ENCODE measurements around the gene PGC. TPM values are rescaled to one million over a fixed set of nuclear protein-coding genes. Genes with fewer than 3 reads are reported as not detected.

The PGC gene
- total RNA-seq, 1 experiment from 2014 or later: not detected

GRCh38 chr6:41702089-41702745 lies 45.0 kb downstream of the PGC start:
- no peak overlapping the region for H2BK120ac ChIP-seq (ENCODE audit: low read depth, low read length, poor library complexity, severe bottlenecking)
- H2BK5ac ChIP-seq (ENCODE audit: insufficient read length, low read length): no peak overlapping the region
- no peaks in the 10 kb centered on the region; a peak in 1 of 7 replicates for H3K36me3 Mint-ChIP-seq (ENCODE audit: insufficient read depth in 1 of 3, low read depth in 3 of 3)
- H3K27ac Mint-ChIP-seq: no peak overlapping the region
- no peaks in the 10 kb centered on the region for H3K9me3 ChIP-seq (ENCODE audit: control insufficient read depth, low read depth, low read length)
- no peak overlapping the region for H3K56ac ChIP-seq (ENCODE audit: insufficient read length, low read depth, low read length)
- H3K4ac ChIP-seq (ENCODE audit: low read depth, low read length): no peak overlapping the region
- H2BK20ac ChIP-seq (ENCODE audit: low read depth, low read length, poor library complexity, severe bottlenecking): no peak overlapping the region
- H4K91ac ChIP-seq (ENCODE audit: insufficient read length, low read depth, low read length): no peak overlapping the region
- no peak overlapping the region for H3K9ac ChIP-seq (ENCODE audit: extremely low read depth, insufficient read length, low read length)
- no peak for TF ChIP-seq CTCF (conservative IDR thresholded peaks at IDR 0.05)
- H3K27me3 ChIP-seq (ENCODE audit: insufficient read depth, low read length): no peaks in the 10 kb centered on the region
- no peak overlapping the region for H3K14ac ChIP-seq (ENCODE audit: insufficient read depth, low read length)
- H3K23ac ChIP-seq (ENCODE audit: insufficient read length, low read depth, low read length): no peak overlapping the region
- no peaks in the 10 kb centered on the region for H4K20me1 ChIP-seq (ENCODE audit: control insufficient read depth, insufficient read depth, insufficient read length)
- no peak overlapping the region for H4K8ac ChIP-seq (replicated peaks; ENCODE audit: insufficient read length, low read depth, low read length)
- H3K18ac ChIP-seq (ENCODE audit: insufficient read length, low read depth, low read length): no peak overlapping the region
- no peaks in the 10 kb centered on the region for H3K9me3 Mint-ChIP-seq
- no peaks in the 10 kb centered on the region; the same call in 1 of the 2 replicates for H3K4me1 ChIP-seq (ENCODE audit: insufficient read depth, low read length)
- no peak overlapping the region for H4K5ac ChIP-seq (ENCODE audit: insufficient read length, low read depth, low read length)
- peaks cover 4% of the 10 kb centered on the region for H3K27me3 Mint-ChIP-seq (ENCODE audit: low read depth)
- no peak overlapping the region for H3K4me3 Mint-ChIP-seq
- no CpG with 5 or more reads among the region's 10 CpGs for WGBS (ENCODE audit: extremely low coverage, insufficient read length, low lambda C conversion rate)
- H3K4me1 Mint-ChIP-seq: peaks cover 28 to 35% of the 10 kb centered on the region in 2 experiments
- H2BK12ac ChIP-seq (ENCODE audit: insufficient read length, low read depth, low read length): no peak overlapping the region
- H3K4me2 ChIP-seq (ENCODE audit: insufficient read depth, insufficient read length, low read length): no peak overlapping the region
- H3K79me1 ChIP-seq (ENCODE audit: insufficient read depth, low read depth, low read length, poor library complexity, severe bottlenecking): no peaks in the 10 kb centered on the region
- no peak overlapping the region for H2BK15ac ChIP-seq (ENCODE audit: low read depth, low read length)
- no peaks in the 10 kb centered on the region for H3K23me2 ChIP-seq (ENCODE audit: insufficient read length, low read depth, low read length, poor library complexity, severe bottlenecking)
- H2AFZ ChIP-seq (ENCODE audit: low read length): no peak overlapping the region
- DNase-seq: no peak
- H3T11ph ChIP-seq (ENCODE audit: low read length): no peak overlapping the region
- no peak overlapping the region for H3K27ac ChIP-seq (ENCODE audit: insufficient read length, low read depth, low read length)
- H2AK5ac ChIP-seq (ENCODE audit: insufficient read length, low read length): no peak overlapping the region
- no peaks in the 10 kb centered on the region for H3K79me2 ChIP-seq (ENCODE audit: insufficient read depth, low read length)

Measured in H9 (cell line).